ENCODE data around the gene TFF3.

Gene TFF3

DNA sequence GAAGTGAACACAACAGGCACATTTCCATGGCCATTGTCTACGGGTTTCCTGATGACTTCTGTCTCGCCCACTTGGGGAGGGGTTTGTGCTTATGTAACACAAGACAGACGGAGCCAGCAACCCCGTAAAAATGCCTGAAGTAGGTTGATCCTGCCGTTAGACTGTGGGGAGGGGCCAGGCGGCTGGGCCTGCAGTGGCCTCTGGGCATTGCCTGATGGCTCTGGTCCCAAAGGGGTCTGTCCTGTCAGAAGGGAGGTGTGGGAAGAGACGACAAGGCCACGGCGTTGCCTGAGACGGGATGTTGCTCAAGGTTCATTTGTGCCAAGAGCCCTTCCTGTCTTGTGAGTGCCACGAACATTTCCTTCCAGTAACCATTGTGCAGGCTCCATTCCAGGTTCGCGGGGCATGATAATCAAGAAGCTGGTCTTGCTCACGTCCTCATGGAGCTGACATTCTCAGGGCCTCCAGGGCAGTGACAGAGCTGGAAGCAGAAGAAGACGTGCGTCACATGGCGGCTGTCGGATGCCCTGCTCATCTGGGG is 51.5 kb downstream of the TFF3 start:
- Histone ChIP-seq H3K27ac (peak overlapping the region; percentile 77), H3K4me1 (peaks cover 7% of the 10 kb centered on the region), H3K9me3 (ENCODE audit: control insufficient read depth, low read length) (no peaks in the 10 kb centered on the region), H3K79me2 (peaks cover 5% of the 10 kb centered on the region), H3K4me3 (ENCODE audit: low read depth, low read length) (no peak overlapping the region), H3K36me3 (ENCODE audit: control insufficient read depth, insufficient read depth, low read length) (no peaks in the 10 kb centered on the region), H3K9ac (no peak overlapping the region), H3K4me2 (ENCODE audit: low read length) (no peak overlapping the region), H2AFZ (no peak overlapping the region), H3K27me3 (ENCODE audit: control insufficient read depth, insufficient read depth, low read length) (no peaks in the 10 kb centered on the region)
- TF ChIP-seq, protein P1, sequence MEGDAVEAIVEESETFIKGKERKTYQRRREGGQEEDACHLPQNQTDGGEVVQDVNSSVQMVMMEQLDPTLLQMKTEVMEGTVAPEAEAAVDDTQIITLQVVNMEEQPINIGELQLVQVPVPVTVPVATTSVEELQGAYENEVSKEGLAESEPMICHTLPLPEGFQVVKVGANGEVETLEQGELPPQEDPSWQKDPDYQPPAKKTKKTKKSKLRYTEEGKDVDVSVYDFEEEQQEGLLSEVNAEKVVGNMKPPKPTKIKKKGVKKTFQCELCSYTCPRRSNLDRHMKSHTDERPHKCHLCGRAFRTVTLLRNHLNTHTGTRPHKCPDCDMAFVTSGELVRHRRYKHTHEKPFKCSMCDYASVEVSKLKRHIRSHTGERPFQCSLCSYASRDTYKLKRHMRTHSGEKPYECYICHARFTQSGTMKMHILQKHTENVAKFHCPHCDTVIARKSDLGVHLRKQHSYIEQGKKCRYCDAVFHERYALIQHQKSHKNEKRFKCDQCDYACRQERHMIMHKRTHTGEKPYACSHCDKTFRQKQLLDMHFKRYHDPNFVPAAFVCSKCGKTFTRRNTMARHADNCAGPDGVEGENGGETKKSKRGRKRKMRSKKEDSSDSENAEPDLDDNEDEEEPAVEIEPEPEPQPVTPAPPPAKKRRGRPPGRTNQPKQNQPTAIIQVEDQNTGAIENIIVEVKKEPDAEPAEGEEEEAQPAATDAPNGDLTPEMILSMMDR (IDR thresholded peaks at IDR 0.05), result no peak

DNA sequence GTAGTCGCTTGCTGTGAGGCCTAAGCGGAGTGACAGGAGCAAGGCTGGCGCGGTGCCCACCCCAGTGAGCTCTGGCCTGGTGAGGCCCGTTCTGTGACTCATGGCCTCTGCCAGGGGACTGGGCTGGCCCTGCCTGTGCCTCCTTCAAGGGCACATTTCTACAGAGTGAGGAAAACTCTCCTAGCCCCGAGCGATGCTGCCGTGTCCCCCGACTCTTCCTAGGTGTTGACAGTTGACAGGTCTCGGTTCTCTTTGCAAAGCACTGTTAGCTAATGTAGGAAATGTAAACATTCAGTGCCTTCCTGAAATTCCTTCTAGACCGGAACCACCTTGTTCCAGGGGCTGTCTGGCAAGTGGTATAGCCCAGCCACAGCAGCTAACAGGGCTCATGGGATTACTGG is 52.4 kb downstream of the TFF3 start:
- H3K9me3 ChIP-seq (ENCODE audit: control insufficient read depth, low read length), result no peaks in the 10 kb centered on the region
- no peaks in the 10 kb centered on the region for H3K27me3 ChIP-seq (ENCODE audit: control insufficient read depth, insufficient read depth, low read length)
- no peaks in the 10 kb centered on the region for H3K36me3 ChIP-seq (ENCODE audit: control insufficient read depth, insufficient read depth, low read length)
- TF ChIP-seq, protein P1 (IDR thresholded peaks at IDR 0.05), result no peak
- H3K27ac ChIP-seq, result peak overlapping the region; percentile 77
- H3K9ac ChIP-seq, result no peak overlapping the region
- no peak overlapping the region for H3K4me2 ChIP-seq (ENCODE audit: low read length)
- no peak overlapping the region for H3K4me3 ChIP-seq (ENCODE audit: low read depth, low read length)
- no peak overlapping the region for H2AFZ ChIP-seq
- H3K4me1 ChIP-seq, result peaks cover 8% of the 10 kb centered on the region
- peaks cover 5% of the 10 kb centered on the region for H3K79me2 ChIP-seq

DNA sequence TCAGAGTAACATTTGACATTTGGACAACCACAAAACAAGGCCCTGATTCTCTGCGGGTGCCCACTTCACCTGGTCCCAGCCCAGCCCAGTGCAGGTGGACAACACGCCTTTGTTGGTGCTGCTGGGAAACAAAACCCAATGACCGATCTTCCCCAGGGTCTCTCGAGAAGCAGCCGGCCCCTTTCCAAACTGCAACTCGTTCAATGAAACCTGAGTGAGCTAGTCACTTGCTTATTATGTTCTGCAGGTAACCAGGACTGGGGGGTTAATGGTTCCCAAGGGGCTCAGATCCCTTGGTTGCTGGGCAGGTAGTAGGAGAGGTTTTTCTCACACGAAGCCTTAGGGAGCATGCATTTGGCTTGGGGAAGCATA is 53.4 kb downstream of the TFF3 start:
- H2AFZ ChIP-seq, result no peak overlapping the region
- H3K4me2 ChIP-seq (ENCODE audit: low read length), result no peak overlapping the region
- H3K79me2 ChIP-seq, result peaks cover 5% of the 10 kb centered on the region
- H3K4me1 ChIP-seq, result peaks cover 8% of the 10 kb centered on the region
- H3K36me3 ChIP-seq (ENCODE audit: control insufficient read depth, insufficient read depth, low read length), result no peaks in the 10 kb centered on the region
- no peak overlapping the region for H3K4me3 ChIP-seq (ENCODE audit: low read depth, low read length)
- no peaks in the 10 kb centered on the region for H3K27me3 ChIP-seq (ENCODE audit: control insufficient read depth, insufficient read depth, low read length)
- TF ChIP-seq, protein P1 (IDR thresholded peaks at IDR 0.05), result no peak
- no peak overlapping the region for H3K9ac ChIP-seq
- H3K9me3 ChIP-seq (ENCODE audit: control insufficient read depth, low read length), result no peaks in the 10 kb centered on the region
- H3K27ac ChIP-seq, result no peak overlapping the region
